HEK293 (cell line): ENCODE results near the gene CHST7.

ENCODE experiments used
- CTCF ChIP-seq: fragments of 450-650 bp; formaldehyde crosslinking; IDR thresholded peaks from 2 replicates; pipeline ENCODE4 v1.5.1; 2016; ENCODE audit warnings: missing biosample characterization, missing genetic modification characterization
- ZNF560 ChIP-seq: fragments of 450-650 bp; formaldehyde crosslinking; IDR thresholded peaks from 2 replicates; pipeline ENCODE4 v1.5.1; 2017; ENCODE audit warnings: missing biosample characterization, missing genetic modification characterization, borderline replicate concordance

- TF ChIP-seq CTCF (tag by site-specific recombination) = no peak
- no peak for TF ChIP-seq ZNF560 (tag by site-specific recombination)
Observed at GRCh38 chrX:46587158-46587557, 13.6 kb downstream of the CHST7 start.
